ENCODE results near the gene SLC16A1.

DNA sequence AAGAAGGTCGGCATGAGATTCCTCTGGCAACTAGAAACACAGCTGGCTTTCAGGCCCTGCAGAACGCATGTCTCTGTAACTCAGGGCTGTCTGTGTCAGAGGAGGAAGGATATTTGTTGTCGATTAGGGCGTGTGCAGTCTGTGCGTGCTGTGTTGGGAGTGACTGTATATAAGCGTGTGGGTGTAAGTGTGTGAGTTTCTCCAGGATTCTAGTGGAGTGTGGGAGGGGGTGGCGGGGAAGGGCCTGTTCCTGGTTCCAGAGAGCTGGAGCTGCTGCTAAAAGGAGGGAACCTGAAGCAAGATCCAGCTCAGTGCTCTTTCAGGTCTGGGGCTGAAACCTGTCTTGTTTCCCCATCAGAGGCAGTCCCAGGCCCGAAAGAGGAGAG is 74.3 kb downstream of the SLC16A1 start:
- TF ChIP-seq CTCF (IDR thresholded peaks at IDR 0.05; ENCODE audit: low read depth, low read length) (no peak), EZH2phosphoT487 (IDR thresholded peaks at IDR 0.05; ENCODE audit: low read depth) (no peak)
